PC-9 (cell line): ENCODE data around the gene PSMD6.

ENCODE experiments used
- CTCF ChIP-seq: fragments of 200-600 bp; sonication (generic); conservative IDR thresholded peaks from 2 replicates; pipeline ENCODE4 v1.6.1; 2017; ENCODE audit warnings: mixed run types, antibody characterized with exemption, mild to moderate bottlenecking, moderate library complexity
- EZH2 ChIP-seq: fragments of 200-600 bp; sonication (generic); IDR thresholded peaks from 2 replicates; pipeline ENCODE4 v1.8.0; 2017; ENCODE audit warnings: antibody characterized with exemption, low read depth

GRCh38 chr3:64031540-64032508 is 8.5 kb upstream of the PSMD6 start:
- no peak for TF ChIP-seq CTCF
- TF ChIP-seq EZH2, result no peak
